D721Med (cell line): ENCODE measurements around the gene PLPP7.
"Not testable (repeated sequence)": the region's sequence is repeated elsewhere in the genome, so short reads cannot be mapped to it uniquely, and the experiment has no call there.

Source experiments
- DNase-seq: peaks from one replicate; pipeline ENCODE4 v3.0.0; 2011; ENCODE audit warnings: low spot score; ENCODE audit not compliant: insufficient read length
- FAIRE-seq: peaks from 2 replicates; lab custom pipeline; 2011; peaks lifted over from hg19 to GRCh38; lab: Jason Lieb, UNC
- CTCF ChIP-seq: IDR thresholded peaks from 2 replicates; pipeline ENCODE4 v1.5.1; 2012; ENCODE audit warnings: mild to moderate bottlenecking, control low read depth; ENCODE audit not compliant: insufficient read depth; ENCODE audit errors: missing control alignments

Gene PLPP7

GRCh38 chr9:131289301-131290035, at the start of gene PLPP7:
TSS of gene PLPP7 (plus strand) at chr9:131289723. CDS start at chr9:131289998, 275 bp downstream.
- FAIRE-seq (peak; percentile 46), DNase-seq (peak; percentile 97)
- no peak for TF ChIP-seq CTCF

GRCh38 chr9:131240047-131240921, 49.2 kb upstream of the PLPP7 start:
- FAIRE-seq (no peak), DNase-seq (no peak)
- no peak for TF ChIP-seq CTCF

GRCh38 chr9:131244331-131244730, 45.2 kb upstream of the PLPP7 start:
- not testable (repeated sequence) for DNase-seq, FAIRE-seq

- DNase-seq, result no peak
- no peak for FAIRE-seq
- TF ChIP-seq CTCF, result no peak
Measured at GRCh38 chr9:131246618-131247017, 42.9 kb upstream of the PLPP7 start.

GRCh38 chr9:131252120-131252519, 37.4 kb upstream of the PLPP7 start:
- no peak for FAIRE-seq
- TF ChIP-seq CTCF, result no peak
- no peak for DNase-seq

- FAIRE-seq, result no peak
- DNase-seq, result no peak
- no peak for TF ChIP-seq CTCF
Measured at GRCh38 chr9:131253891-131254491, 35.5 kb upstream of the PLPP7 start.

GRCh38 chr9:131254626-131255025, 34.9 kb upstream of the PLPP7 start:
- no peak for TF ChIP-seq CTCF
- FAIRE-seq, result no peak
- no peak for DNase-seq
